Astrocyte of the spinal cord (primary cell): Measurements from ENCODE around the gene CEP170.

Experiments used
- DNase-seq: peaks from one replicate; pipeline ENCODE4 v3.0.0; 2011; ENCODE audit warnings: low read depth, low spot score
- H3K4me3 ChIP-seq: 2 replicates; pipeline ENCODE4 v1.5.1; 2011; ENCODE audit warnings: low read depth, mild to moderate bottlenecking, low read length, moderate library complexity
- in situ Hi-C: cut with HindIII; loops from 2 replicates; pipeline ENCODE4 v1.10.0; 2017; ENCODE audit warnings: low sequenced_read_pairs
- TF ChIP-seq, protein P1 (sequence below): IDR thresholded peaks from 2 replicates; pipeline ENCODE4 v1.5.1; 2012; ENCODE audit warnings: low read depth, mild to moderate bottlenecking, low read length, inconsistent platforms

CEP170 gene

DNA sequence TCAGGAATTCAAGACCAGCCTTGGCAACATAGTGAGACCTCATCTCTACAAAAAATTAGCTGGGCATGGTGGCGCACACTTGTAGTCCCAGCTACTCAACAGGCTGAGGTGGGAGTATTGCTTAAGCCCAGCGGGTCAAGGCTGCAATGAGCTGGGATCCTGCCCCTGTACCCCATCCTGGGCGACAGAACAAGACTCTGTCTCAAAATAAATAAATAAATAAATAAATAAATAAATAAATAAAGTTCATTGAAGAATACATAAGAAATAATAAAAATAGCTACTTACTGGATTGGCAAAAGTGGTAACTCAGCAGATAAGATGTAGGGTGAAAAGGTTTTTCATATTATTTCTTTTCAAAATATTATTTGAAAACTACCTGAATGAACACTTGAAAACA, 5.9 kb downstream of the CEP170 start:
- no peak overlapping the region for H3K4me3 ChIP-seq
- DNase-seq = no peak
- in situ Hi-C loops = no loop called here
- TF ChIP-seq, protein P1, sequence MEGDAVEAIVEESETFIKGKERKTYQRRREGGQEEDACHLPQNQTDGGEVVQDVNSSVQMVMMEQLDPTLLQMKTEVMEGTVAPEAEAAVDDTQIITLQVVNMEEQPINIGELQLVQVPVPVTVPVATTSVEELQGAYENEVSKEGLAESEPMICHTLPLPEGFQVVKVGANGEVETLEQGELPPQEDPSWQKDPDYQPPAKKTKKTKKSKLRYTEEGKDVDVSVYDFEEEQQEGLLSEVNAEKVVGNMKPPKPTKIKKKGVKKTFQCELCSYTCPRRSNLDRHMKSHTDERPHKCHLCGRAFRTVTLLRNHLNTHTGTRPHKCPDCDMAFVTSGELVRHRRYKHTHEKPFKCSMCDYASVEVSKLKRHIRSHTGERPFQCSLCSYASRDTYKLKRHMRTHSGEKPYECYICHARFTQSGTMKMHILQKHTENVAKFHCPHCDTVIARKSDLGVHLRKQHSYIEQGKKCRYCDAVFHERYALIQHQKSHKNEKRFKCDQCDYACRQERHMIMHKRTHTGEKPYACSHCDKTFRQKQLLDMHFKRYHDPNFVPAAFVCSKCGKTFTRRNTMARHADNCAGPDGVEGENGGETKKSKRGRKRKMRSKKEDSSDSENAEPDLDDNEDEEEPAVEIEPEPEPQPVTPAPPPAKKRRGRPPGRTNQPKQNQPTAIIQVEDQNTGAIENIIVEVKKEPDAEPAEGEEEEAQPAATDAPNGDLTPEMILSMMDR = no peak

DNA sequence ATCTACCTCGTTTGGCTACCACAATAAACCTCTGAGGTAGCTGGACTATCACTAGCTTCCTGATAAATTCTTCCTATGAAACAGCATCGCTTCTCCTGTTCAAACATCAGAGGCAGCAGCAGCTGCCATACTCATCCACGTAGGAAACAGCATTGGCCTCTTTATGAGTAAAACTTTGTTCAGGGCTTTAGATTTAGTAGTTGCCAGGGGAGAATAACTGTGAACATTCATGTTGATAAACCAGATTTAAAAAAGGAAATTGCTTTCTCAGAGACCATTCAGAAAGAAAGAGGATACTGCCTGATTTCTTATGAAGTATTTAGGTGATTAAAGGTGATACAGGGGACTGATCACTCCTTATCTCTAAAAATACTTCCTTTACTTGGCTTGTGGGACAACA, 7.2 kb downstream of the CEP170 start:
- TF ChIP-seq, protein P1 = no peak
- in situ Hi-C loops = no loop called here
- DNase-seq = no peak
- H3K4me3 ChIP-seq = no peak overlapping the region

DNA sequence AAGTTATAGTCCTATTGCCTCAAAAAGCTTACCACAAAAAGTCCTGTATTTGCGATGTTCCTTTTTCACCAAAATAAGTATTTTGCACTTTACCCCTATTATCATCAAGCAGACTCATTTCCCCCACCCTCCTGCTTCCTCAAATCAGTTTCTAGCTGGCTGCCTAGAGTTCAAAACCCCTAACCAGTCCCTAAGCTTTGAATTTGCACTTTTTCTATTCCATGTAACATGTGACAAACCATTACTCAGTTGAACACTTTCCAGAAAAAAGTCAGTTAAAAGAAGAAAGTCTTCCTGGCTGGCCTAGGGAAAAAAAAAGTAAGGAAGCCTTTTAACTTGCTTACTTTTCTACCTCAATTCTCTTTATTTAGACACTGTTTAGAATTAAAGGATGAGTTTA, 8.2 kb downstream of the CEP170 start:
- in situ Hi-C loops = no loop called here
- TF ChIP-seq, protein P1 = no peak
- H3K4me3 ChIP-seq = no peak overlapping the region
- DNase-seq = peak; percentile 72

DNA sequence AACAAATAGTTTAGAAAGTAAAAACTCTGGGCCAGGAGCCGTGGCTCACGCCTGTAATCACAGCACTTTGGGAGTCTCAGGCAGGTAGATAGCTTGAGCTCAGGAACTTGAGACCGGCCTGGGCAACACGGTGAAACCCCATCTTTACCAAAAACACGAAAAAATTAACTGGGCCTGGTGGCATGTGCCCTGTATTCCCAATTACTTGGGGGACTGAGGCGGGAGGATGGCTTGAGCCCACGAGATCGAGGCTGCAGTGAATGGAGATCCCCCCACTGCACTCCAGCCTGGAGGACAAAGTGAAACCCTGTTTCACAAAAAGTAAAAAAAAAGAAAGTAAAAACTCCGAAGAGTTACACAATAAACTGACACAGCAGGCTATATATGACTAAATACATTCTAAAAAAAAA, 10.6 kb downstream of the CEP170 start:
- in situ Hi-C loops = no loop called here
- DNase-seq = no peak
- TF ChIP-seq, protein P1 = no peak
- no peak overlapping the region for H3K4me3 ChIP-seq

DNA sequence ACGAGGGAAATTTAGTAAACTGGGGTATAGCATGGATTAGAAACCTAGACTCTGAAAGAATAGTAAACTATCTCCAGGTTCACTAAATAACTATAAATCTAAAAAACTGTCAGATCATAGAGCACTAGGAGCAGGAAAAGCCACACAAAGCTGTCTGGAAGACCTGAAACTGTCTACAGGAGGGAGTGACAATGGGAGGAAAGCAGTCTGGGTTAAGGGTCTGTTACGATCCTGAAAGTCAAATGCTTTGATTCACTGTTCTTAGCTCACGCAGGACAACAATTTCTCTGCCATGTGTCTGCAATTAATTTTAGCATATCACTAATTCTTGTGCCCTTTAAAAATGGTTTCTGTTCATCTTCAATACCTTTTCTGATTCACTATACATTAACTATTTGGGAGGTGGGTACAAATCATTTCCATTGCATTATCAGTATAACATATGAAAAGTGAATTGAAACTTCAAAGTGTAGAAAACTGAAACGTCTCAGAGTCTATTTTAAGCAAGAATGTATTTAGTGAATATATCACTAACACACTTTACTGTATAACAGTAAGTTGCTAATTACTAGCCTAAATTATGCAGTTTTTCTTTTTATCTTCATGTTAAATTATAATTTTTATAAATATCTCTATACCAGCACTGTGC, 18.4 kb downstream of the CEP170 start:
- TF ChIP-seq, protein P1 = no peak
- in situ Hi-C loops = no loop called here
- H3K4me3 ChIP-seq = no peak overlapping the region
- DNase-seq = no peak

DNA sequence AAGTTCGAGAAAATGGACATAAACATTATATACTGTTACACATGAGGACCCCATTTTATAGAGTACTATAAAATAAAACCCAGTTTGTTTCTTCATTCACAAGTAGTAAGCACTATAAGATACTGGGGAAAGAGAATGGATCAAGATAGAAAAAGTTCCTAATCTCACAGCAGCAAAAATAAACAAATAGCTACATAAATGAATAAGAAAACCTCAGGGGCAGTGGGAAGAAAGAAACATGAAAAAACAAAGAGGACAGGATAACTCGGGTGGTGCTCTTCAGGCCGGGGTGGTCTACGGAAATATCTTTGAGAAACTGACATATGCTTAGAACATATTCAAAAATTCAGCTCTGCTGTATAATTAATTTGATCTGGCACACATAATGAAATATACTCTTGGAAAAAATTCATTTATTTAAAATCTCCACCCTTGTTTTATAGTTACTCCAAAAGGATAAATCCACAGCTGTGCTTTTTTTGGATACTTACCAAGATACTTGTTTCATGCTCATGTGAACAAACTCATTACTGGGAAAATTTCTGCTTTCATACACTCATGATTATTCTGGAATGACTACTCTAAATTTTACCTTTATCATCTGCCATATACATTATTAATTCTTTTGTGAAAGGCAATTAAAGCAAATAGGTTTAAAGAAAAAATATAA, 20.0 kb downstream of the CEP170 start:
- TF ChIP-seq, protein P1 = no peak
- DNase-seq = peak; percentile 80
- in situ Hi-C loops = no loop called here
- no peak overlapping the region for H3K4me3 ChIP-seq
